K562 (cell line): Measurements from ENCODE around the gene SATB2. TPM values are rescaled to one million over a fixed set of nuclear protein-coding genes. Genes with fewer than 3 reads are reported as not detected.

ENCODE experiments used
- ATAC-seq: fragments of 200-7000 bp; cut with Tn5 transposase; 3 replicates; pipeline ENCODE4 v1.9.1; 2020; ENCODE audit warnings: moderate library complexity
- BruUV-seq: library from RNA; stranded (reverse); fragments of 400-500 nt; replicated peaks from 2 replicates; lab custom pipeline; 2021; lab: Mats Ljungman, UMichigan
- CTCF ChIA-PET: fragments of 300-600 bp; formaldehyde crosslinking; extraction: SDS; loops from one replicate; lab custom pipeline; 2021; ENCODE audit warnings: low intra/inter-chr PET ratio; lab: Yijun Ruan, JAX
- POLR2A ChIA-PET: fragments of 300-600, 350-650 bp; sonication (Branson Sonifier 250); formaldehyde crosslinking; extraction: SDS; loops from one replicate; lab custom pipeline; 2021; ENCODE audit warnings: antibody characterized with exemption, inconsistent platforms; lab: Yijun Ruan, JAX
- DNase-seq, 4 experiments: peaks; one replicate each; pipeline versions ENCODE4 v3.0.0 to v3.0.0-alpha.2; 2011 to 2018; ENCODE audit warnings: low spot score in 3 of 4, mixed read lengths in 3 of 4; ENCODE audit errors: extremely low read depth in 1 of 4
- FAIRE-seq: peaks from 2 replicates; lab custom pipeline; 2011; peaks lifted over from hg19 to GRCh38; lab: Jason Lieb, UNC
- H2AFZ ChIP-seq: 2 replicates; pipeline ENCODE4 v1.6.0; 2011; ENCODE audit warnings: low read depth, low read length, control low read depth, inconsistent platforms
- H3K27ac ChIP-seq: fragments of 200-600 bp; 3 replicates; pipeline ENCODE4 v1.8.0; 2011; ENCODE audit warnings: low read depth, mild to moderate bottlenecking, control low read depth, inconsistent platforms, low read length, moderate library complexity, mixed read lengths; ENCODE audit errors: extremely low read depth
- H3K27me3 ChIP-seq, 2 experiments: fragments of 300-600 bp in 1 of 2; 2 replicates in 1 of 2; 3 replicates in 1 of 2; pipeline versions ENCODE4 v1.6.0 to v1.8.0; 2011; ENCODE audit warnings: inconsistent platforms in 2 of 2, low read length in 2 of 2, mild to moderate bottlenecking in 1 of 2, mixed read lengths in 1 of 2, moderate library complexity in 1 of 2; ENCODE audit not compliant: control insufficient read depth in 2 of 2, insufficient read depth in 2 of 2
- H3K36me3 ChIP-seq: fragments of 300-600 bp; 3 replicates; pipeline ENCODE4 v1.8.0; 2011; ENCODE audit warnings: mild to moderate bottlenecking, low read length, inconsistent platforms; ENCODE audit not compliant: control insufficient read depth, insufficient read depth
- H3K4me1 ChIP-seq, 2 experiments: fragments of 200-600 bp in 1 of 2; replicated peaks in 1 of 2; 2 replicates in 1 of 2; 3 replicates in 1 of 2; pipeline versions ENCODE4 v1.5.1 to v1.8.0; 2011; ENCODE audit warnings: inconsistent platforms in 2 of 2, low read length in 2 of 2, mild to moderate bottlenecking in 1 of 2, mixed read lengths in 1 of 2, moderate library complexity in 1 of 2; ENCODE audit not compliant: control insufficient read depth in 2 of 2, insufficient read depth in 2 of 2
- H3K4me2 ChIP-seq: 2 replicates; pipeline ENCODE4 v1.6.1; 2011; ENCODE audit warnings: low read length, control low read depth, inconsistent platforms, mixed read lengths; ENCODE audit not compliant: insufficient read depth
- H3K4me3 ChIP-seq: fragments of 200-600 bp; sonication (generic), shearing (Covaris generic); 2 replicates; pipeline ENCODE4 v1.5.1; 2016; ENCODE audit warnings: control low read depth, inconsistent platforms
- H3K79me2 ChIP-seq: fragments of 200-600 bp; 3 replicates; pipeline ENCODE4 v1.8.0; 2011; ENCODE audit warnings: low read length, inconsistent platforms; ENCODE audit not compliant: control insufficient read depth, insufficient read depth
- H3K9ac ChIP-seq, 2 experiments: 2 replicates each; pipeline versions ENCODE4 v1.6.0 to v1.6.1; 2011; ENCODE audit warnings: low read depth in 2 of 2, low read length in 2 of 2, control low read depth in 1 of 2, inconsistent platforms in 1 of 2, mild to moderate bottlenecking in 1 of 2, mixed read lengths in 1 of 2; ENCODE audit not compliant: insufficient read depth in 1 of 2
- H3K9me1 ChIP-seq: one replicate; pipeline ENCODE4 v1.6.0; 2011; ENCODE audit warnings: inconsistent platforms, mild to moderate bottlenecking, low read length, moderate library complexity; ENCODE audit not compliant: control insufficient read depth, insufficient read depth
- H3K9me3 ChIP-seq: replicated peaks from 2 replicates; pipeline ENCODE4 v1.5.1; 2011; ENCODE audit warnings: low read depth, low read length, inconsistent platforms; ENCODE audit not compliant: control insufficient read depth, insufficient read depth
- H4K20me1 ChIP-seq: replicated peaks from 2 replicates; pipeline ENCODE4 v1.6.1; 2011; ENCODE audit warnings: low read length, inconsistent platforms, mixed read lengths; ENCODE audit not compliant: control insufficient read depth, insufficient read depth
- ETS2 ChIP-seq: IDR thresholded peaks from 2 replicates; pipeline ENCODE4 v1.6.1; 2016; ENCODE audit warnings: borderline replicate concordance, missing genetic modification characterization, mild to moderate bottlenecking, moderate library complexity, missing compliant biosample characterization; ENCODE audit not compliant: poor library complexity, severe bottlenecking
- FOXK2 ChIP-seq, 2 experiments: fragments of 450-650 bp; IDR thresholded peaks in 1 of 2; conservative IDR thresholded peaks in 1 of 2; 2 replicates each; pipeline ENCODE4 v1.6.1; 2016; ENCODE audit warnings: low read depth in 2 of 2, mild to moderate bottlenecking in 1 of 2
- IRF2 ChIP-seq: sonication (generic); formaldehyde crosslinking; IDR thresholded peaks from 2 replicates; pipeline ENCODE4 v1.8.1; 2022; ENCODE audit warnings: mild to moderate bottlenecking, missing genetic modification reagents
- MTA2 ChIP-seq: fragments of 450-650 bp; IDR thresholded peaks from 2 replicates; pipeline ENCODE4 v1.6.1; 2016; ENCODE audit warnings: low read depth
- NFXL1 ChIP-seq: fragments of 450-650 bp; formaldehyde crosslinking; IDR thresholded peaks from 2 replicates; pipeline ENCODE4 v1.4.0; 2021; ENCODE audit warnings: mild to moderate bottlenecking
- NR0B1 ChIP-seq: fragments of 450-650 bp; IDR thresholded peaks from one replicate; pipeline ENCODE4 v1.6.1; 2018; ENCODE audit warnings: mild to moderate bottlenecking, moderate library complexity; ENCODE audit not compliant: partially characterized antibody
- WGBS: fragments of 100-300 bp; shearing (Covaris generic); methylation state at CpG from one replicate; pipeline ENCODE4 v1.1.6; 2016; ENCODE audit warnings: low coverage, mixed read lengths; ENCODE audit not compliant: insufficient coverage; ENCODE audit errors: missing lambda C conversion rate; 5-methylcytosine and 5-hydroxymethylcytosine counted together
- in situ Hi-C: fragments of 300-500 bp; cut with MboI; formaldehyde crosslinking; loops from 4 replicates; pipeline ENCODE4 v1.15.0; 2018; ENCODE audit warnings: inconsistent platforms, mixed read lengths
- intact Hi-C: fragments of 100-400 bp; cut with micrococcal nuclease; formaldehyde crosslinking; loops from 2 replicates; pipeline ENCODE4 v1.14.2; 2022
- polyA plus RNA-seq, 8 experiments: library from polyadenylated mRNA; depleted of rRNA in 4 of 8; stranded (reverse) in 5 of 8; unstranded in 3 of 8; fragments of >200 nt; fragmentation: Nextera tagmentation in 2 of 8; fragmentation: Illumina TruSeq in 1 of 8; extraction: Ambion mirVana in 2 of 8; extraction: Trizol in 1 of 8; gene quantifications; 2 replicates each; pipeline versions ENCODE4 v1.2.1 to v1.2.3, GENCODE V29; 2011 to 2014; ENCODE audit warnings: inconsistent platforms in 1 of 8, missing spikeins in 1 of 8
- total RNA-seq, 7 experiments: library from RNA; depleted of rRNA in 6 of 7; stranded (reverse); fragments of >200 nt in 6 of 7; fragmentation: Illumina TruSeq in 2 of 7; extraction: Trizol in 2 of 7; gene quantifications; 2 replicates each; pipeline versions ENCODE4 v1.2.1 to v1.2.3, GENCODE V29; 2011 to 2021; ENCODE audit warnings: low replicate concordance in 1 of 7
- TF ChIP-seq, protein P1 (sequence below): sonication (generic); formaldehyde crosslinking; IDR thresholded peaks from 2 replicates; pipeline ENCODE4 v1.8.0; 2023; ENCODE audit warnings: mild to moderate bottlenecking, missing genetic modification reagents
- TF ChIP-seq, protein P2 (sequence below), 2 experiments: fragments of 450-650 bp; IDR thresholded peaks; 2 replicates each; pipeline ENCODE4 v1.6.1; 2016; ENCODE audit warnings: mild to moderate bottlenecking in 2 of 2, borderline replicate concordance in 1 of 2, low read depth in 1 of 2, moderate library complexity in 1 of 2

Gene SATB2
- total and polyA plus RNA-seq, 9 of the 15 experiments (the other 6 are each of a cell fraction or from before 2014, with no cell fraction given), result 4.5 to 34.0 (median 15.1) TPM

DNA sequence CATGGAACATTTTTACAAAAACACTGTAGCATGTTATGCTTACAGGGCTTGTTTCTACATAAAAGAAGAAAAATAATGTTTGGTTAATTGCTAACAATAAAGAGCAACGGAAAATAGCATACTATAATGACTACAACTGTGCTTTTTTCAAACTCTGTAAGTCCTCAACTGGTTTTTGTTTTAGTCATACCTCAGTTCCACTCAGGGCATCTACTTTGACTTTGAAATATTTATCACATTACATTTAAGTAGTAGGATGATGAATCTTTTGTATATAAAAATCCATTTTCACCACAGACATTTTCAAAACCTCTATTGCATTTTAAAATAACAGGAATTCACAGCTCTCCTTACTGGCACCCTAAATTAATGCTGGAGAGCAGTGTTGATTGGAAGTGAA, 8.3 kb downstream of the SATB2 start:
- in situ Hi-C loops (no loop called here), intact Hi-C loops (no loop called here)
- ChIA-PET POLR2A (no interaction called here), CTCF (no interaction called here)
- DNase-seq (no peak), FAIRE-seq (no peak), ATAC-seq (no peak)
- peaks cover 98% of the 10 kb centered on the region for H3K79me2 ChIP-seq
- no peaks in the 10 kb centered on the region for H4K20me1 ChIP-seq
- no peaks in the 10 kb centered on the region for H3K9me3 ChIP-seq
- peaks cover 0 to 5% of the 10 kb centered on the region in 2 experiments; a peak in 4 of 5 replicates for H3K4me1 ChIP-seq
- H3K27ac ChIP-seq, result no peak overlapping the region
- no TSS peak for BruUV-seq
- no peak overlapping the region for H3K4me2 ChIP-seq
- no peaks in the 10 kb centered on the region for H3K27me3 ChIP-seq
- H2AFZ ChIP-seq, result no peak overlapping the region
- peaks cover 64% of the 10 kb centered on the region for H3K36me3 ChIP-seq
- H3K9ac ChIP-seq, result no peak overlapping the region
- H3K9me1 ChIP-seq, result no peaks in the 10 kb centered on the region
- WGBS, result 60% methylated on average over 1 of the region's 1 CpG
- no peak overlapping the region for H3K4me3 ChIP-seq
- TF ChIP-seq NFXL1 (CRISPR knock-in tag) (no peak), NR0B1 (no peak), MTA2 (no peak), ETS2 (no peak), FOXK2 (conservative IDR thresholded peaks at IDR 0.05 in 1 of 2, IDR thresholded peaks at IDR 0.05 in 1 of 2; ENCODE audit: low read depth in 2 of 2) (no peak), IRF2 (CRISPR knock-in tag) (no peak)
- TF ChIP-seq, protein P1, sequence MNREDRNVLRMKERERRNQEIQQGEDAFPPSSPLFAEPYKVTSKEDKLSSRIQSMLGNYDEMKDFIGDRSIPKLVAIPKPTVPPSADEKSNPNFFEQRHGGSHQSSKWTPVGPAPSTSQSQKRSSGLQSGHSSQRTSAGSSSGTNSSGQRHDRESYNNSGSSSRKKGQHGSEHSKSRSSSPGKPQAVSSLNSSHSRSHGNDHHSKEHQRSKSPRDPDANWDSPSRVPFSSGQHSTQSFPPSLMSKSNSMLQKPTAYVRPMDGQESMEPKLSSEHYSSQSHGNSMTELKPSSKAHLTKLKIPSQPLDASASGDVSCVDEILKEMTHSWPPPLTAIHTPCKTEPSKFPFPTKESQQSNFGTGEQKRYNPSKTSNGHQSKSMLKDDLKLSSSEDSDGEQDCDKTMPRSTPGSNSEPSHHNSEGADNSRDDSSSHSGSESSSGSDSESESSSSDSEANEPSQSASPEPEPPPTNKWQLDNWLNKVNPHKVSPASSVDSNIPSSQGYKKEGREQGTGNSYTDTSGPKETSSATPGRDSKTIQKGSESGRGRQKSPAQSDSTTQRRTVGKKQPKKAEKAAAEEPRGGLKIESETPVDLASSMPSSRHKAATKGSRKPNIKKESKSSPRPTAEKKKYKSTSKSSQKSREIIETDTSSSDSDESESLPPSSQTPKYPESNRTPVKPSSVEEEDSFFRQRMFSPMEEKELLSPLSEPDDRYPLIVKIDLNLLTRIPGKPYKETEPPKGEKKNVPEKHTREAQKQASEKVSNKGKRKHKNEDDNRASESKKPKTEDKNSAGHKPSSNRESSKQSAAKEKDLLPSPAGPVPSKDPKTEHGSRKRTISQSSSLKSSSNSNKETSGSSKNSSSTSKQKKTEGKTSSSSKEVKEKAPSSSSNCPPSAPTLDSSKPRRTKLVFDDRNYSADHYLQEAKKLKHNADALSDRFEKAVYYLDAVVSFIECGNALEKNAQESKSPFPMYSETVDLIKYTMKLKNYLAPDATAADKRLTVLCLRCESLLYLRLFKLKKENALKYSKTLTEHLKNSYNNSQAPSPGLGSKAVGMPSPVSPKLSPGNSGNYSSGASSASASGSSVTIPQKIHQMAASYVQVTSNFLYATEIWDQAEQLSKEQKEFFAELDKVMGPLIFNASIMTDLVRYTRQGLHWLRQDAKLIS (CRISPR knock-in tag), result no peak
- TF ChIP-seq, protein P2, sequence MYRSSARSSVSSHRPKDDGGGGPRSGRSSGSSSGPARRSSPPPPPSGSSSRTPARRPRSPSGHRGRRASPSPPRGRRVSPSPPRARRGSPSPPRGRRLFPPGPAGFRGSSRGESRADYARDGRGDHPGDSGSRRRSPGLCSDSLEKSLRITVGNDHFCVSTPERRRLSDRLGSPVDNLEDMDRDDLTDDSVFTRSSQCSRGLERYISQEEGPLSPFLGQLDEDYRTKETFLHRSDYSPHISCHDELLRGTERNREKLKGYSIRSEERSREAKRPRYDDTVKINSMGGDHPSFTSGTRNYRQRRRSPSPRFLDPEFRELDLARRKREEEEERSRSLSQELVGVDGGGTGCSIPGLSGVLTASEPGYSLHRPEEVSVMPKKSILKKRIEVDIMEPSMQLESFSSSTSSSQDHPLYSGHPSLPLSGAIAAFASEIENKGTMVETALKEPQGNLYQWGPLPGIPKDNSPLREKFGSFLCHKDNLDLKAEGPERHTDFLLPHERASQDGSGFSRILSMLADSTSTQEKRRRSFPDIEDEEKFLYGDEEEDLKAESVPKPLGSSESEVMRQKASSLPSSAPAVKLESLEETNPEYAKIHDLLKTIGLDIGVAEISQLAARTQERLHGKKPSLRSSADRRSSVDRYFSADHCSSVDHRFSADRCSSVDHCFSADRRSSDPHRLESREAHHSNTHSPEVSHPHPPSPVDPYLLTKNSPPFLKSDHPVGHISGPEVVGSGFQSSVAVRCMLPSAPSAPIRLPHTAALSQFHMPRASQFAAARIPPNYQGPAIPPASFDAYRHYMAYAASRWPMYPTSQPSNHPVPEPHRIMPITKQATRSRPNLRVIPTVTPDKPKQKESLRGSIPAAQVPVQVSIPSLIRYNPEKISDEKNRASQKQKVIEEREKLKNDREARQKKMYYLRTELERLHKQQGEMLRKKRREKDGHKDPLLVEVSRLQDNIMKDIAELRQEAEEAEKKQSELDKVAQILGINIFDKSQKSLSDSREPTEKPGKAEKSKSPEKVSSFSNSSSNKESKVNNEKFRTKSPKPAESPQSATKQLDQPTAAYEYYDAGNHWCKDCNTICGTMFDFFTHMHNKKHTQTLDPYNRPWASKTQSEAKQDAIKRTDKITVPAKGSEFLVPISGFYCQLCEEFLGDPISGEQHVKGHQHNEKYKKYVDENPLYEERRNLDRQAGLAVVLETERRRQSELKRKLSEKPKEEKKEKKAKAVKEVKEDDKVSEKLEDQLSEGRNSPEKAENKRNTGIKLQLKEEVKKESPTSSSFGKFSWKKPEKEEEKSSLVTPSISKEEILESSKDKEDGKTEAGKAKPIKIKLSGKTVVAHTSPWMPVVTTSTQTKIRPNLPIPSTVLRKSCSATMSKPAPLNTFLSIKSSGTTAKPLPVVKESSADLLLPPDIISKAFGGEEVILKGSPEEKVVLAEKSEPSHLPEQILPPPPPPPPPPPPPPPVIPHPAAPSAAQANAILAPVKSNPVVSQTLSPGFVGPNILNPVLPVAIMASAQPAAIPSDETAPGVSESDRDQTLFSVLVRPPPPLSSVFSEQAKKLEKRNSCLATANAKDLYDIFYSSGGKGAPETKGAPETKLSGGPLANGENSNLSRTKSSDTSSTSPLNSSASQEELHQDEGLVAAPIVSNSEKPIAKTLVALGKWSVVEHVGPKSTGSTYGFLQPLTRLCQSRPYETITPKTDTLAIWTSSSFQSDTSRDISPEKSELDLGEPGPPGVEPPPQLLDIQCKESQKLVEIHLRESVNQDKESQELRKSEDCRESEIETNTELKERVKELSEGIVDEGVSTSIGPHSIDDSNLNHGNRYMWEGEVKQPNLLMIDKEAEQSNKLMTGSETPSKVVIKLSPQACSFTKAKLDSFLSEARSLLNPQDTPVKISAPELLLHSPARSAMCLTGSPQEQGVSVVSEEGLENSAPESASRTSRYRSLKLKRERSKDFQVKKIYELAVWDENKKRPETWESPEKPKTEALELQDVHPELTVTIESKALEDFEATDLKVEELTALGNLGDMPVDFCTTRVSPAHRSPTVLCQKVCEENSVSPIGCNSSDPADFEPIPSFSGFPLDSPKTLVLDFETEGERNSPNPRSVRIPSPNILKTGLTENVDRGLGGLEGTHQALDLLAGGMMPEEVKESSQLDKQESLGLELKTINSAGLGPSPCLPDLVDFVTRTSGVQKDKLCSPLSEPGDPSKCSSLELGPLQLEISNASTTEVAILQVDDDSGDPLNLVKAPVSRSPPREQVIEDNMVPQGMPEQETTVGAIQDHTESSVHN (IDR thresholded peaks at IDR 0.05; ENCODE audit: borderline replicate concordance in 1 of 2, low read depth in 1 of 2), result no peak
